Loucy (cell line): ENCODE data around the gene FAM240A.

Experiments used
- CTCF ChIP-seq: fragments of 200-600 bp; sonication (generic); conservative IDR thresholded peaks from 2 replicates; pipeline ENCODE4 v1.5.1; 2014; ENCODE audit warnings: mild to moderate bottlenecking, antibody characterized with exemption, low read length
- EZH2phosphoT487 ChIP-seq: fragments of 200-600 bp; IDR thresholded peaks from 2 replicates; pipeline ENCODE4 v1.6.1; 2018; ENCODE audit warnings: antibody characterized with exemption, mild to moderate bottlenecking, moderate library complexity, borderline replicate concordance

DNA sequence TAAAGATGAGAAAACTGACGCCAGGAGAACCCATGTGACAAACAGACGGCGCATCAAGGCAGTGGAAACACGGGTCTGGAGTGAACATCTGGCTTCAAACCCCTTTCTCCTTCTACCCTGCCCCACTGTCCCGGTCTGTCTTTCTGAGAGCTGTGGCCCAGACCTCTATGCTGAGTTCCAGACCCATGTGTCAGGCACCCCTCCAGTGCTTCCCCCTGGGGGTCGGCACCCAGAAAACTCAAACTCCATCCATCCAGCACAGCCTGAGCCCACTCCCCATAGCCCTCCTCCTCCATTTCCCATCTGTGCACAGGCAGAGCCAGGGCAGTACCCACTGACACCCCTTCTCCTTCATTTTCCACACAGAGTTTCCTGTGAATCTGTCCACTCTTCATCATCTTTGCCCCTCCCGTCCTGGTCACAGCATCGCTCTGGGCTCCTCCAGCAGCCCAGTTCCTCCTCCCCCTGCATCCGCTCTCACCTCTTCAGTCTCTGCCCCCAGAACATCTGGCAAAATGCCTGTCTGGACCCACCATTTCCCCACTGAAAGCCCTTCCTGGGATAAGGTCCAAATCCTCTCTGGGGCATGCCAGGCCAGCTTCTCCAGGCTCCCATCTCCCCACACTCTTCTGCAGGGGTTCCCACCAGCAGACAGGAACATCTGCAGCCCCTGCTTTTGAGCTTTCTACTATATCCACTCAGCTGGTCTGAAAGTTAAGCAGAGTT lies 2.9 kb downstream of the FAM240A start:
- TF ChIP-seq CTCF: no peak
- no peak for TF ChIP-seq EZH2phosphoT487
